Measurements from ENCODE around the gene GABRA5.

GABRA5 gene

GRCh38 chr15:26888761-26889160 lies 21.9 kb downstream of the GABRA5 start:
- no peak for TF ChIP-seq EZH2phosphoT487 (IDR thresholded peaks at IDR 0.05; ENCODE audit: low read depth)
- no peak for TF ChIP-seq CTCF (IDR thresholded peaks at IDR 0.05; ENCODE audit: low read depth, low read length)
- Histone ChIP-seq H3K4me3 (ENCODE audit: low read length) (no peak overlapping the region), H2AFZ (ENCODE audit: low read depth, low read length) (no peak overlapping the region)

GRCh38 chr15:26889298-26889898 lies 22.5 kb downstream of the GABRA5 start:
- H3K9ac ChIP-seq (ENCODE audit: low read length): no peak overlapping the region
- no peaks in the 10 kb centered on the region for H3K27me3 ChIP-seq (ENCODE audit: low read depth, low read length)
- H3K4me2 ChIP-seq (ENCODE audit: low read length): no peak overlapping the region
- no peaks in the 10 kb centered on the region for H3K4me1 ChIP-seq (ENCODE audit: low read length)
- H3K4me3 ChIP-seq (ENCODE audit: low read length): no peak overlapping the region
- H3K79me2 ChIP-seq (ENCODE audit: low read length): no peaks in the 10 kb centered on the region
- H3K9me3 ChIP-seq (ENCODE audit: insufficient read depth, low read length): no peaks in the 10 kb centered on the region
- H2AFZ ChIP-seq (ENCODE audit: low read depth, low read length): no peak overlapping the region
- TF ChIP-seq CTCF (IDR thresholded peaks at IDR 0.05; ENCODE audit: low read depth, low read length): peak; percentile 77
- TF ChIP-seq EZH2phosphoT487 (IDR thresholded peaks at IDR 0.05; ENCODE audit: low read depth): no peak
- H3K36me3 ChIP-seq (replicated peaks; ENCODE audit: low read depth, low read length): no peaks in the 10 kb centered on the region
- no peaks in the 10 kb centered on the region for H4K20me1 ChIP-seq (ENCODE audit: insufficient read depth, low read length)
- no peak overlapping the region for H3K27ac ChIP-seq (ENCODE audit: low read length)

More at GRCh38 chr15:26888761-26889160, 21.9 kb downstream of the GABRA5 start:
- H4K20me1 ChIP-seq (ENCODE audit: insufficient read depth, low read length): no peaks in the 10 kb centered on the region
- H3K36me3 ChIP-seq (replicated peaks; ENCODE audit: low read depth, low read length): no peaks in the 10 kb centered on the region
- H3K4me2 ChIP-seq (ENCODE audit: low read length): no peak overlapping the region
- H3K9ac ChIP-seq (ENCODE audit: low read length): no peak overlapping the region
- no peaks in the 10 kb centered on the region for H3K27me3 ChIP-seq (ENCODE audit: low read depth, low read length)
- H3K4me1 ChIP-seq (ENCODE audit: low read length): no peaks in the 10 kb centered on the region
- no peak overlapping the region for H3K27ac ChIP-seq (ENCODE audit: low read length)
- H3K79me2 ChIP-seq (ENCODE audit: low read length): no peaks in the 10 kb centered on the region
- H3K9me3 ChIP-seq (ENCODE audit: insufficient read depth, low read length): no peaks in the 10 kb centered on the region

GRCh38 chr15:26890451-26890850 lies 23.6 kb downstream of the GABRA5 start:
- no peak overlapping the region for H3K4me3 ChIP-seq (ENCODE audit: low read length)
- H3K27me3 ChIP-seq (ENCODE audit: low read depth, low read length): no peaks in the 10 kb centered on the region
- no peaks in the 10 kb centered on the region for H3K4me1 ChIP-seq (ENCODE audit: low read length)
- H3K27ac ChIP-seq (ENCODE audit: low read length): no peak overlapping the region
- H4K20me1 ChIP-seq (ENCODE audit: insufficient read depth, low read length): no peaks in the 10 kb centered on the region
- H3K9ac ChIP-seq (ENCODE audit: low read length): no peak overlapping the region
- TF ChIP-seq EZH2phosphoT487 (IDR thresholded peaks at IDR 0.05; ENCODE audit: low read depth) (no peak), CTCF (IDR thresholded peaks at IDR 0.05; ENCODE audit: low read depth, low read length) (no peak)
- H2AFZ ChIP-seq (ENCODE audit: low read depth, low read length): no peak overlapping the region
- no peaks in the 10 kb centered on the region for H3K9me3 ChIP-seq (ENCODE audit: insufficient read depth, low read length)
- no peaks in the 10 kb centered on the region for H3K36me3 ChIP-seq (replicated peaks; ENCODE audit: low read depth, low read length)
- H3K4me2 ChIP-seq (ENCODE audit: low read length): no peak overlapping the region
- no peaks in the 10 kb centered on the region for H3K79me2 ChIP-seq (ENCODE audit: low read length)

GRCh38 chr15:26890988-26891387 lies 24.1 kb downstream of the GABRA5 start:
- Histone ChIP-seq H3K27ac (ENCODE audit: low read length) (no peak overlapping the region), H3K36me3 (replicated peaks; ENCODE audit: low read depth, low read length) (no peaks in the 10 kb centered on the region), H3K4me1 (ENCODE audit: low read length) (no peaks in the 10 kb centered on the region), H3K79me2 (ENCODE audit: low read length) (no peaks in the 10 kb centered on the region), H3K27me3 (ENCODE audit: low read depth, low read length) (no peaks in the 10 kb centered on the region), H3K9ac (ENCODE audit: low read length) (no peak overlapping the region), H4K20me1 (ENCODE audit: insufficient read depth, low read length) (no peaks in the 10 kb centered on the region), H3K4me3 (ENCODE audit: low read length) (no peak overlapping the region), H2AFZ (ENCODE audit: low read depth, low read length) (no peak overlapping the region; the same call in 1 of the 2 replicates), H3K9me3 (ENCODE audit: insufficient read depth, low read length) (no peaks in the 10 kb centered on the region), H3K4me2 (ENCODE audit: low read length) (no peak overlapping the region)
- TF ChIP-seq EZH2phosphoT487 (IDR thresholded peaks at IDR 0.05; ENCODE audit: low read depth) (no peak), CTCF (IDR thresholded peaks at IDR 0.05; ENCODE audit: low read depth, low read length) (no peak)

Data from OCI-LY3 (cell line).